Measurements from ENCODE around the gene EEFSEC.

The EEFSEC gene

GRCh38 chr3:128221328-128221727, 68.0 kb downstream of the EEFSEC start:
- no peak for DNase-seq

DNA sequence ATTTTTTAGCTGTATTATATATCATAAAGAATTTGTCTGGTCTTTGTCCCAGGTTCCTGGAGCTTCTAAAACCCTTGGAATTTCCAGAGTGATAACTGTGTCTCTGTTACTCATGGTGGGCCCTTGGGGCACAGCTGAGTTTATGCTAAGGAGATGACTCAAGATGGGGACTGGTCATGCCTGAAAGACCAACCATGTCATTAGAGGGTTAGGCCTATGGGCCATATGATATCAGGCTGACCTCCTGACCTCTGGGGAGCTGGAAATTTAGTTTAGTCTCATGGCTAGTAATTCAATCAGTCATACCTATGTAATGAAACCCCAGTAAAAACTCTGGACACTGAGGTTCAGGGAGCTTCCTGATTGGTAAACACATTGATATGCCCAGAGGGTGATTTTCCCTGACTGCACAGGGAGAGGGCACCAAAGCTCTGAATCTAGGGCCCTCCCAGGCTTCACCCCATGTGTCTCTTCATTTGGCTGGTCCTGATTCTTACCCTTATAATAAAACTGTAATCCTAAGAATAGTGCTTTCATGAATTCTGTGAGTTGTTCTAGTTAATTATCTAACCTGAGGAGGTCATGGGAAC, 69.6 kb downstream of the EEFSEC start:
- DNase-seq: no peak

GRCh38 chr3:128226186-128226725, 73.0 kb downstream of the EEFSEC start:
- DNase-seq: no peak

- no peak for DNase-seq
Observed at GRCh38 chr3:128226795-128227395, 73.6 kb downstream of the EEFSEC start.

GRCh38 chr3:128227507-128227906, 74.2 kb downstream of the EEFSEC start:
- DNase-seq: no peak

- no peak for DNase-seq
Observed at GRCh38 chr3:128228366-128228910, 75.2 kb downstream of the EEFSEC start.

DNA sequence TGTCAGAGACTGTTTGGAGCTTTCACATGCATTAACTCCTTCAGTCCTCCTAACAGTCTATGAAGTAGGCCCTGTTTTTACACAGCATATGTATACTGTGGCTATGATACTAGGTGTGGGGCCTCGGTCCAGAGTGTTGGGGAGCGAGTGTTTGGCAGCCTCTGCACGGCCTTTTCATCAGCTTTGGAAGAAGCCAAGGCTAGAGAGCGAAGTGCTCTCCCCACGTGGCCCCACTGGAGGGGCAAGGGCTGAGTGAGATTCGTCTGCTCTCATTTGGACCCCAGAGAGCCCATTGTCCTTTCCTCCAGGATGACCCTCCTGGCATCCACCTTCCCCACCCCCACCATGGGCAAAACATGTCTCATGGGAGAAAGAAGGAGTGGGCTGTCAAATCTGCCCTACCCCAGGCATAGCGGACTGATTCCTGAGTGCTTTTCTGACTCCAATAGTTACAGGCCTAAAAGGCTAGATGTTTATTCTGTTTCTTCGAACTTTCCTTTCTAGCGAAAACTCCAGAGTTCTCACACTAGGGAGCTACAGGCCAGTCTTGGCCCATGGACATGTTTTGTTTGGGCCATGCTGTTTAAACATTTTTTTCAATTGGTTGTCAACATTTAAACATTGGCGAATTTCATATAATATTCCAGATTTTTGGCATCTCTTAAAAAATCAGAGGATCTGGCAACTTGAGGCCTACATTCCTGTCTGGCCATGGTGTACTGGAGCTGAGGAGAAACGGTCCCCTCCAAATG, 76.0 kb downstream of the EEFSEC start:
- DNase-seq: no peak

DNA sequence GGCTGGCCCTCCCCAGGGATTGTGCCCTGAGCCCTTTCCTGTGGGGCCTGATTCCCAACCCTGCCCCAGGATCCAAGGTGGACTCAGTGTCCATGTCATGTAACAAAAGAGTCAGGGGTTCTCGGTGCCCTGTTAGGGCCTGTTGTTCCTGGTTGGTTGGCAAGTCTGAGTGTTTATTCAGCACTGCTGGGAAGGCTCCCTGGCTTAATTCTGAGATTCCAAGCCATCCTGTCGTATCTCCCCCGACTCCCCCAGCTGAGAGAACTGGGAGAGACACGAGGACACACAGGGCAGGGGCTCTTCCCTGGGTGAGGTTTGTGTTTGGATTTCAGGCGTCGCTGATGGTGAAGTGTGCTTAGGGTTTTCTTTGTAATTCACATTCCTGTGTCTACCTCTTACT, 78.3 kb downstream of the EEFSEC start:
- DNase-seq: no peak

- DNase-seq: no peak
Observed at GRCh38 chr3:128232376-128233178, 79.3 kb downstream of the EEFSEC start.

DNA sequence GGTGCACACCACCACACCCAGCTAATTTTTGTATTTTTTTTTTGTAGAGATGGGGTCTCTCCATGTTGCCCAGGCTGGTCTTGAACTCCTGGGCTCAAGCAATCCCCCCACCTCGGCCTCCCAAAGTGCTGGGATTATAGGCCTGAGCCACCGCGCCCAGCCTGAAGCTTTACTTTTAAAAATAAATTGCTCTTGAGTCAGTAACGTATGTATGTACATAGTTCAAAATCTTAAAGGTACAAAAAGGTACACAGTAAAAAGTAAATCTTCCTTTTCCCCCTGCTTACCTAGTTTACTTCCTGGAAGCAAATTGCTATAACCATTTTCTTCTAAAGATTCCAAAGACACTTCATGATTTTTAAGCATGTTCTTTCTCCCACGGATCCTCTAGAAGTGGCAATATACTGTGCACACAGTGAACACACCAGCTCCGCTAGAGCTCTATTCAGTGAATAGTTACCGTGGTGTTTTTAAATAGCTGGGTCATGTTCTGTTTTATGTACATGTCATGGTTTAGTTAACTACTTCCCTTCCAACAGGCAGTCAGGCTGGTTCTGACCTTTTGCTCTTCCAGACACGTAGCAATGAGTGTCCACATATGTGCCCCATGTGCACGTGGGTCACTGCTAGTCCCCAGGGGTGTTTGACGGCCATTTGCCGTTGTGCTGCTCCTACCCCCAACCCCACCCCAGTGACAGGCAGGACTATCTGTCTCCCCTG, 82.1 kb downstream of the EEFSEC start:
- DNase-seq: no peak

DNA sequence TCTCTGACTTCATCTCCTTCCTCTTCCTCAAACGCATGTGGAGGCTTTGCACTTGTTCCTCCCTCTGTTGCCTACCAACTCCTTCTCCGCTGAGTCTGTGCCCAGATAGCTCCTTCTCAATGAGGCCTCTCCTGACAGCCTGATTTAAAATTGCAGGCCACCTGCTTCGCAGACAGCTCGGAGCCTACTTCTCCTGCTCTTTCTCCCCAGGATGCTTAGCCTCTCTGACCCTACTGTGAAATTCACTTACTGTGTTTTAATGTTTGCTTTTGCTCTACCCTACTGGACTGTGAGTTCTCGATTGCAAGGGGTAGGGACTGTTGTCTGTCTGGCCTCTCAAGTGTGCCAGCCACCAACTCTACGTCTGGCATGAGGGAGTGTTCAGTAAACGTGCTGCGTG, 83.4 kb downstream of the EEFSEC start:
- DNase-seq: no peak

DNA sequence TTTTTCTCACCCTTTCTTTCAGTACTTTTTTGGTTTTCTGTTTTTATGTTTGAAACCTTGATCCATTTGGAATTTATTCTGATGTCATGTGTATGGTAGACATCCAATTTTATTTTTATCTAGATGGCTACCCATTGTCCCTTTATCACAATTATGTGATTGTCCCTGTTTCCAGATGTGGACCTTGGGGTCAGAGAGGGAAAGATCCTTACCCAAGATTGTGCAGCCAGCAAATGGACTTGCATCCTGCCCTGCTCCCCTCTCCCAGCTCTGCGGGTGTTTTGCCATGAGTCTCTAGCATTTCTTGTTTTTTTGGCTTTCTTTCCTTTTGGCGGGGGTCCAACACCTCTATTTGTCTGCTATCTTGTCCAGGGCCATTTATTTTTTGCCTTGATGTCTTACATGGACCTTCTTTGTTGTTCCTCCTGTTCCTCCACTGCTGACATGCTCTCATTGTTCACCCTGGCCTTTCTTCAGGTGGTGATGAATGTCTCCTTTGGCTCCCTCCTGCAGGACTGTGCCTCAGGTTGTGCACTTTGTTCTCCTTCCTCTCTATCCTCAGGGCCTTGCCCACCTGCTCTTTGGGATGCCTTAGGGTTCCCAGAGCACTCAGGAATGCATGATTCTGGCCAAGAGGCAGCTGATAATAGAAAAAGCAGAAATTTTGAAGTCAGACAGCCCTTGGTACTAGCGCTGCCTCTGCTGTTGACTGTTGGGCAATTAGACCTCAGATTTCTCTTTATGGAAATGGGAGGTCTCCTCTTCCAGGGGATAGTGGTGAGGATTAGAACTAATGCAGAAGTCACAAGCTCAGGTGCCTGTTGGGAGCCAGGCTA, 84.3 kb downstream of the EEFSEC start:
- DNase-seq: no peak

DNA sequence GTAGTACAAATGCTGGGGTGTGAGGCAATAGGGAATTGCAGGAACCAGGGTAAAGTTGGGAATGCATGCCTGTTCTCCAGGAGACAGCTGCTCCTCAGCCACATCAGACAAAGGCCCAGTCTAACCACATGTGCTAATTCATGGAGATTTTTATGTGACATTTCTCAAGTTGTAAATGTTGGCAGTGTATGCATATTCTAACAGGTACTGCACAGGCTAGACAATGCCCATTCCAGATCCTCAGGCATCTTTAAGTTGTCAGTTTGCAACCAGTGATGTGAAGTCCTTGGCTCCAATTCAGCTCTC, 84.9 kb downstream of the EEFSEC start:
- no peak for DNase-seq

DNA sequence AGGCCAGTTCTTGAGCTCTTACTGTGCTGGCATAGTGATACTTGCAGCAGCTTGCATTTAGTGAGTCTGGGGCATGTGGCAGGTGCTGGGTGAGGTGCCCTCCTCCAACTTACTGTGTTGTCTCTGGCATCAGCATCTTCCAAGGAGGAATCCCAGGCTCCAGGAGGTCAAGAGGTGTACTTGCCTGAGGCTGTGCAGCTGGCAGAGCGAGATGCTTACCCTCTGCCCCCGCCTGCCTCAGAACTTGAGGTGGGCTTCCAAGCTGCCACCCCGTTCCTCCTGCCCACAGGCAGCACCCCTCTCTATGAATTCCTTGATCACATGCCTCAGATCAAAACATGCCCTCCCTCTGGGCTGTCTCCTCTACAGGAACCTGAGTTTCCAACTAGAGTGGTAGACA, 86.0 kb downstream of the EEFSEC start:
- DNase-seq: no peak

- DNase-seq: no peak
Observed at GRCh38 chr3:128240232-128240631, 87.0 kb downstream of the EEFSEC start.

GRCh38 chr3:128241741-128242140, 88.5 kb downstream of the EEFSEC start:
- DNase-seq: no peak

- DNase-seq: no peak
Observed at GRCh38 chr3:128242818-128243601, 89.7 kb downstream of the EEFSEC start.

DNA sequence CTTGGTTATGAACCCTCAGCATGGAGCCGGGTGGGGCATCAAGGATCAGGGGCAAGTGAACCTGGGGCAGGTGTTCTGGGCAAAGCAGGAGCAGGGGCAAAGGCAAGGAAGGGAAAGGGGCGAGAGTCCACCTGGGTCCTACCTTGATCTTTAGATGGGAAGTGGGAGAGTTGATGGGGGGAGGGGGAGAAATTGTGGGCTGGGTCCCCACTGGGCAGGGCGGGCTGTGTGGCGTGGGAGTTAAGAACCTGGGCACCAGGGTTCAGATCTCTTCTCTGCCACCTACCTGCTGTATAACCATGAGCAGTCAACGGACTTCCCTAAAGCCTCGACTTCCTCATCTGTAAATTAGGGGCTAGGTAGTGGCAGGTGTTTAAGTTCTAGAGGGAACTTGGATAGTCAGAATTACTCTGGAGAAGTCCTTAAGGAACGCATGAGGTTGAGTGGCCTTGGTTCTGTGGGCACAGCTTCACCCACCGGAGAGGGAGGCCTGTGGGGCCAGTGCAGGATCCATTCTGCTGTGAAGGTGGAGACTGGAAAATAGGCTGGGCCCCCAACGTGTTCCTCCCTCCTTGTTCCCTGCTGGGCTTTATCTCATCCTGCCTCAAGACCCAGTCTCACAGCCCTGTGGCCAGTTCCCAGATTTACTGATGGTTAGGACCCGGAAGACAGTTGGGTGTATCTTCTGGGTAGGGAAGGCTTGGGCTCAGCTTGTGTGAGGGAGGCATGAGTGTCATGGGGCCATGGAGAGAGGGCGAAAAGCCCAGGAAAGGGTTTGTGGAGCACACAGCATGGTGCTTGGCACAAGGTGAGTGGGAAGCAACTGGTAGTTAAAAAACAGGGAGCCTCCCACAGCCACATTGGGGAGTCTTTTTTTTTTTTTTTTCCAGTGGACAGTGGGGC, 90.6 kb downstream of the EEFSEC start:
- DNase-seq: no peak

DNA sequence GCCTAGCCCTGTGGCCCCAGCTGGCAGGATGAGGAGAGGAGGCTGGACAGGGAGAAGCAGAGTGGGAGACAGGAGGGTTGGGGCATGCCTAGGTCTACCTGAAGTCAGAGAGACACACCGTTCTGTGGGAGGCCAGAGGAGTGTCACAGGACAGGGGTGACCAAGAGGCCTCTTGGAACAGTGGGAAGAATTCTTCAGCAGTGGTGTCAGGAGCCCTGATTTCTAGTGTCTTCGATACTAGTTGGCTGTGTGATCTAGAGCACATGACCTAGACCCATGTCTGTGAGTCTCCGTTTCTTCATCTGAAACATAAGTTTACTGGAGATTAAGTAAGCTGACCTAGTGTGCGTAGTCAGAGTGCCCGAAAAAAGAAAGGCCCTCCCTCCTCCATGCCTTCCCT, 92.2 kb downstream of the EEFSEC start:
- no peak for DNase-seq
